GM21619 (cell line): ENCODE data around the gene RPSA.
A peak's percentile ranks its signal among the peaks of the same experiment; 100 is the strongest.
"Not testable (repeated sequence)": the region's sequence is repeated elsewhere in the genome, so short reads cannot be mapped to it uniquely, and the experiment has no call there.

Experiments used
- ATAC-seq: cut with Tn5 transposase; IDR thresholded peaks from one replicate; pipeline ENCODE4 v1.9.1; 2021; ENCODE audit not compliant: unreplicated experiment

Gene RPSA

GRCh38 chr3:39406368-39407258, at the start of gene RPSA:
Gene RPSA, plus strand, starts transcription at chr3:39406720. Its CDS starts 934 bp downstream, at chr3:39407654.
- ATAC-seq = peak; percentile 90

GRCh38 chr3:39358333-39358732, 48.2 kb upstream of the RPSA start:
- ATAC-seq = no peak

- ATAC-seq = no peak
Observed at GRCh38 chr3:39361252-39361927, 45.1 kb upstream of the RPSA start.

GRCh38 chr3:39362192-39362591, 44.3 kb upstream of the RPSA start:
- no peak for ATAC-seq

GRCh38 chr3:39362812-39363211, 43.7 kb upstream of the RPSA start:
- ATAC-seq = no peak

- ATAC-seq = not testable (repeated sequence)
Observed at GRCh38 chr3:39370450-39370849, 36.1 kb upstream of the RPSA start.

- no peak for ATAC-seq
Observed at GRCh38 chr3:39372833-39373232, 33.7 kb upstream of the RPSA start.

- ATAC-seq = no peak
Observed at GRCh38 chr3:39376959-39377634, 29.4 kb upstream of the RPSA start.

GRCh38 chr3:39378088-39378487, 28.4 kb upstream of the RPSA start:
- ATAC-seq = peak; percentile 64

- ATAC-seq = no peak
Observed at GRCh38 chr3:39378957-39379777, 27.4 kb upstream of the RPSA start.

DNA sequence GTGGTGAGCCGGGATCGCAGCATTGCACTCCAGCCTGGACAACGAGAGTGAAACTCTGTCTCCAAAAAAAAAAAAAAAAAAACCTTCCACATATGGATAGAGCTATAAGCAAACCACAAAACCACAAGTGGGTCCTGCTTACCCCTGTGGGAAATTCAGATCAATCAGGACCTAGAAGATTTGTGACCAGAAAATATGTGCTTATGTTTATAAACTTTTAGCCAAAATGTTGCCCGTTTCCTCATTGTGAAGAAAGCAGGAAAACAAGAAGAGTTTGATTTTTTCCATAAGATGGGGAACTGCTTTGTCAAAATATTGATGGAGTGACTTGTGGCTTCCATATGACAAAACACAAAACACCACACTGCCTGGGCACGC, 26.8 kb upstream of the RPSA start:
- ATAC-seq = no peak

DNA sequence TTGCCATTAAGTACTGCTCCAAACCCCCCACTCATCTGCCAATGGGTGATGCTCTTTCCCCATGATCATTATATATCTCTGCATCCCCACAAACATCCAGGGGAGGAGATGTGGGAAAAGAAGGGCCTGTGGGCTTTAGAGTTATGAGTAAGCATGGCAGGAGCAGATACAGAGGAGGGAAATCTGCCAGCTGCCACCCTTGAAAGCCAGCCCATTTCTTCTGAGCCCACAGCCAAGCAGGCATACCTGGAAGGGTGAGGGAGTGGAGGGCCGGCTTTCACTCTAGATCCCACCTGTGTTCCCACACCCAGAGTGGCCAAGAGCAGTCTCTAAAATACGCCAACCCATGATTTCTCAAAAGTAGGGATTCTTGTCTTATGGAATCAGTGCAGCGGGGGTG, 25.1 kb upstream of the RPSA start:
- ATAC-seq = no peak

GRCh38 chr3:39383045-39383880, 23.3 kb upstream of the RPSA start, which contains the start of gene SLC25A38:
Gene SLC25A38, plus strand, starts transcription at chr3:39383370. Its CDS starts 355 bp downstream, at chr3:39383725.
- ATAC-seq = peak; percentile 75

DNA sequence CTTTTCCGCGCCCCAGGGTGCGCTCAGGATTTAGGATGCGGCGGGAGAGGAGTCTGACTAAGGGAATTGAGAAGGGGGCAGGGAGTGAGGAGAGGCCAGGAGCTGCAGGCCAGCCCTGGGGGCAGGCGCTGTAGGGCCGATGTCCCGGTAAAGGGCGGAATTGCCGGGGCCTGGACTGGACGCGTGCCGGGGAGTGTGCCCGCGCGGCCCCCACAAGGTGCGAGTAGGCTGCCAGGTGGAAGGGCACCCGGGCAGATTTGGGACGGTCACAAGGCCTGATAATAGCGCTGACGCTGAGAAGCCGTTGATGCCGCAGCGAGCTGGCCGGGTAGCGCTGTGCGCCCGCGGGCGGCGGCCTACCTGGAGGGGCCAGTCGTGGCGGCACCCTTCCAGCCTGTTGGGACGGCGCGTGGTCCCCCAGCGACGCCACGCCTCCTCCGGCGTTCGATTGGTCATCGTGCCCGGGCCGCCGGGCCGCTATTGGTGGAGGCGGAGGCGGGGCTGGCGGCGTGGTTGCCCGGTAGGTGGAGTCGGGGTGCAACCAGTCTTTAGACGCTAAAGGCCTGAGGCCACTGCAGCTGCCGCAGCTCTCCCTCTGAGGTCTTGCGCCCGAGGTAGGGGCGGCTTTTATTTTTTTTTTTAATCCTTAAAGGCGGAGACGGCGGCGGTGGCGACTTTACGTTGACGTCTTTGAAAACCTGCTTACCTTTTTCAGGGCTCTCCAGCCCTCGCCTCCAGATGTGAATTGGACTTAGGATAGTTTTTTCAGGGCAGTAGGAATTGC, 22.4 kb upstream of the RPSA start:
- ATAC-seq = peak; percentile 65

- ATAC-seq = no peak
Observed at GRCh38 chr3:39384665-39385000, 21.9 kb upstream of the RPSA start.

DNA sequence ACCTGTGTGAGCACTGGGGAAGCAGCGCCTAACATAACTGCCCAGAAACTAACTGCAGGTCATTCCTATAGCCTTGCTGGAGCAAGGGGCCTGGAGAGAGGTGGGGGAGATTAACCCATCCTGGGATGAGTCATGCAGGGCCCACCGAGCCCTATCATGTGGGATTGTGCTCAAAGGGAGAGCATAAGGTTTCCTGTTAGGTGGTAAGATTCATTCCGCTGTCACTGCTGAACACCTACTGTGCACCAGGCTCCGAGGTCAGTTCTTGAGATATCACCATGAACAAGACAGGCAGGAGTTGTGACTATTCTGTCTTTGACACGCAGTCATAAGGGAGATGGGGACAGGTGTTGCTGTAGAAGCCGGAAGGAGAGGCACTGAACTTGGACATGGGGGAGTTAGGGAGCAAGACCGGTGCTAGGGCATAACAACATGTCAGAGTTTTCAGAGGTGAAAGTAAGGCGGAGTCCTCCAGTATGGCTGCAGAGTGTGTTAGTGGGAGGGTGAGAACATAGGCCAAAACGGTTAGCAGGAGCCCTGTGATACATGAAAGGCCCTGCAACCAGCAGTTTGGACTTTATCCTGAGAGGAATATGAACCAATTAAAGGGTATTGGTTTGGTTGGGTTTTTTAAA, 20.9 kb upstream of the RPSA start:
- no peak for ATAC-seq

- no peak for ATAC-seq
Observed at GRCh38 chr3:39386318-39386717, 20.2 kb upstream of the RPSA start.

DNA sequence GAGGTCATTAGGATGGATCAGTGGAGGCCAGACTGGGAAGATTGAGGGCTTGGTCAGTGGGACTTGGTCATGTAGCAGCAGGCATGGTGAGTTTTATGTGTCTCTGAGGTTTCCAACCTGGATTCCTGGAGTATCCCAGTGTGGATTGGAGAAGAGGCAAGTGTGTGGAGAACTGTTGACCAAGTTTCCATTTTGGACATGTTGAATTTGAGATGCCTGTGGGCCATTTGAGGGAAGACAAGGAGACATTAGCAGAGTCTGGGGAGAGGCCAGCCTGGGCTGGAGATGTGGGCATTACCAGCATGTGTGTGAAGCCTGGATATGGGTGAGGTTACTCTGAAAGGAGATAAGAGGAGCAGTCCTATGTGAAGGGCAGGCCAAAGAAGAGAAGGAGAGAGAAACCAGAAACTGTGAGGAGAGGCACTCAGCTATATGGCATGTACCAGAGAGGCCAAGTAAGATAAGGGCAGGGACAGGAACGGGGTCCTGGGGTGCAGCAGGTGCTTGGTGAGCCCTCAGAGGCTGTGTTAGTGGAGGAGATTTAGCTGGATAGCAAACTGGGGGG, 19.0 kb upstream of the RPSA start:
- ATAC-seq = no peak
